Central memory CD8-positive, alpha-beta T cell (primary cell): Measurements from ENCODE around the gene PTK6.
"Not testable (repeated sequence)": the region's sequence is repeated elsewhere in the genome, so short reads cannot be mapped to it uniquely, and the experiment has no call there.

Experiments
- ATAC-seq: fragments of 150-1000 bp; cut with Tn5 transposase; replicated peaks from 2 replicates; pipeline ENCODE4 v1.10.0; 2022; ENCODE audit warnings: mild to moderate bottlenecking, moderate FRiP score, moderate number of reproducible peaks; ENCODE audit not compliant: poor library complexity, severe bottlenecking; ENCODE audit errors: extremely low read depth
- DNase-seq, 2 donors: peaks; one replicate each; pipeline ENCODE4 v3.0.0; 2021; ENCODE audit warnings: low spot score in 2 of 2
- H3K27ac Mint-ChIP-seq: one replicate; pipeline ENCODE4 v1.8.0; 2022; ENCODE audit warnings: low read depth, mild to moderate bottlenecking, moderate library complexity, mixed read lengths
- H3K27me3 Mint-ChIP-seq: one replicate; pipeline ENCODE4 v1.8.0; 2022; ENCODE audit warnings: mixed read lengths
- H3K36me3 Mint-ChIP-seq: one replicate; pipeline ENCODE4 v1.8.0; 2022; ENCODE audit warnings: mild to moderate bottlenecking, moderate library complexity, mixed read lengths; ENCODE audit not compliant: insufficient read depth
- H3K4me1 Mint-ChIP-seq: one replicate; pipeline ENCODE4 v1.8.0; 2022; ENCODE audit warnings: mixed read lengths
- H3K4me3 Mint-ChIP-seq: one replicate; pipeline ENCODE4 v1.8.0; 2022; ENCODE audit warnings: mild to moderate bottlenecking, moderate library complexity, mixed read lengths
- H3K9me3 Mint-ChIP-seq: one replicate; pipeline ENCODE4 v1.8.0; 2022; ENCODE audit warnings: mixed read lengths

The PTK6 gene

DNA sequence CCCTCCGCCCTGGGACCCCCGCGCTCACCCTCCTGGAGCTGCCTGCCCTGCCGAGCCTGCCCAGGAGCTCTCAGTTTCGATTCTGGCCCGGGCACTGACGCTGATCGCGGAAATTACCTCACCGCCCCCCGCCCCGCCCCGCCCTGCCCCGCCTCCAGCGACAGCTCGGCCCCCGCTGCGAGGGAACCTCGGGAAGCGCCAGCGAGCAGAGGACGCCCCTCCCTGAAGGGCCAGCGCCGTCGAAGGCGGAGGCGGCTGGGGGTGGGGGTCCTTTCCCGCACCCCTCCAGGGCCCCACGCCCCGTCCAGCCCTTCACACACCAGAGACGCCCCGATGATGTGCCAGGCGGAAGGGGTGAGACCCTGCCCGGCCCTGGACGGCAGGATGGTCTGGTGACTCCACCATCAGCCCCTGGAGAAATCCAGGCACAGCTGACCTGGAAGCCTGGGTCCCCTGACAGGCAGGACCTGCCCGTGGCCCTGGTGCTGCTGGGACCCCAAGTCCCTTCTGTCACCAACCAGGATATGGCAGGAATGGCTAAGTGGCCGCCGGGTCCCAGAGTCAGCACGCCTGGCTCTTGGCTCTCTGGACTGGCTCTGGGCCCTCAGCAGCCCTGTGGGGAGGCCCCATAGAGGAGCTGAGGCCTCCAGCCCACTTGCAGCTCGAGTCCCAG is 37.1 kb upstream of the PTK6 start, which contains the start of gene HELZ2:
Gene HELZ2, minus strand, starts transcription at position 84 of the 673 bp plus-strand sequence. CDS start 1,854 bp downstream, outside the sequence.
- Mint-ChIP-seq H3K4me1 (peaks cover 2% of the 10 kb centered on the region), H3K27me3 (no peaks in the 10 kb centered on the region), H3K27ac (peak within 1 kb of the TSS; percentile 92), H3K9me3 (no peaks in the 10 kb centered on the region), H3K4me3 (peak within 1 kb of the TSS; percentile 84), H3K36me3 (no peaks in the 10 kb centered on the region)
- DNase-seq (peak in 1 of 2 donors; percentile 40), ATAC-seq (peak; percentile 96)

DNA sequence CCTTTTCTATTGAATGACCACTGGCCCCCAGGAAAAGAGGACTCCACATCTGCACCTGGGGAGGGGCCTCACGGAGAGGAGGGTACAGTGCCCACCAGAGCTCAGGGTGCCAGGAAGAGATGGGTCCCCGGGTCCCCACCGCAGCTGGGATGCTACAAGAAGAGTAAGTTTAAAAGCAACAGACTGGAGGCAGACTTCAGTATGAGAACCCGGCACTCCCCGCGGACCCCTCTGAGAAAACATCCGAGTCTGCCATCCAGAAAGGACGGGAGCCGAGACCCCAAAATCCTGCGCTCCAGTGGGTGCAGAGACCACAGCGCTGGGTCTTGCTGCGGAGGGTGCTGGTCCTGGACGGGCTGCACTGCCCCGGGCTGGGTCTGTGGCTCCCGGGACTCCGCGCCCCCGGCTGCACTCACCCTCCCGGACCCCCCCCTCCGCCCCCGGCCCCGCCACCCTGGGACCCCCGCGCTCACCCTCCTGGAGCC is 36.5 kb upstream of the PTK6 start:
- no peak for DNase-seq
- peaks cover 3% of the 10 kb centered on the region for H3K36me3 Mint-ChIP-seq
- no peaks in the 10 kb centered on the region for H3K9me3 Mint-ChIP-seq
- H3K4me1 Mint-ChIP-seq = peaks cover 8% of the 10 kb centered on the region
- peak overlapping the region; percentile 84 for H3K4me3 Mint-ChIP-seq
- no peaks in the 10 kb centered on the region for H3K27me3 Mint-ChIP-seq
- peak overlapping the region; percentile 92 for H3K27ac Mint-ChIP-seq
- peak; percentile 33 for ATAC-seq

- Mint-ChIP-seq H3K27me3 (no peaks in the 10 kb centered on the region), H3K36me3 (peaks cover 3% of the 10 kb centered on the region), H3K9me3 (no peaks in the 10 kb centered on the region), H3K4me3 (peak overlapping the region; percentile 84), H3K27ac (peak overlapping the region; percentile 92), H3K4me1 (peaks cover 12% of the 10 kb centered on the region)
- no peak for DNase-seq
- ATAC-seq = no peak
Observed at GRCh38 chr20:63572788-63573646, 35.8 kb upstream of the PTK6 start.

DNA sequence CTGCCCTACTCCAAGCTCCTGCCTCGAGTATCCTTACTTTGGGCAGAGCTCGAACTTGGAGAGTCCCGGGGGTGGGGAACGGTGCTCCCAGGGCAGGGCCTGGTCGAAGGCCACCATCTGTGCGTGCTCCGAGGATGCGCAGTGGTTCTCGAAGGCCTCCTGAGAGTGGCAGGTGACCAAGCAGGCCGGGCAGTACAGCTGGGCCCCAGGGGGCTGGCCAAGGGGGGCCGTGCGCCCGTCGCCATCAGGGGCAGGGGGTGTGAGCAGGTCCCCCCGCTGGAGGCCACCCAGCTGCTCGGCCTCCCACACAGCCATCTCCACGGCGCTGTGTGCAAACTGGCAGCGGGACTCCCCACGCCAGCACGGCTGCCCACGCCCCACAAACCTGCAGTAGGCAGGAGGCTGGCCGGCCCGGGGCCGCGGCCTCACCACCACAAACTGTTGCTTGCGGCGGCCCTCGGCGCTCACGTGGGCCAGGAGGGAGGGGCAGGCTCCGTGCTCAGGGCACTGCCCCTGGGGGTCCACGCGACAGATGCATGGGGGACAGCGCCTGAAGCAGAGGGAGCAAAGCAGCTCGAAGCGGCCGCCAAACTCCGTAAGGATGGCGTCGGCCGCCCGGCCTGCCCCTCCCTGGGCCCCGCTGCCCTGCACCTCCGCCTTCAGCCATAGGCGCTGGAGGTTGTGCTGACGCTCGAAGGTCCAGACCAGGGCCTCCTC is 35.1 kb upstream of the PTK6 start:
- Mint-ChIP-seq H3K4me3 (peak overlapping the region; percentile 84), H3K27me3 (no peaks in the 10 kb centered on the region), H3K27ac (no peak overlapping the region), H3K4me1 (peaks cover 20% of the 10 kb centered on the region), H3K9me3 (no peaks in the 10 kb centered on the region), H3K36me3 (peaks cover 7% of the 10 kb centered on the region)
- ATAC-seq (no peak), DNase-seq (no peak)

DNA sequence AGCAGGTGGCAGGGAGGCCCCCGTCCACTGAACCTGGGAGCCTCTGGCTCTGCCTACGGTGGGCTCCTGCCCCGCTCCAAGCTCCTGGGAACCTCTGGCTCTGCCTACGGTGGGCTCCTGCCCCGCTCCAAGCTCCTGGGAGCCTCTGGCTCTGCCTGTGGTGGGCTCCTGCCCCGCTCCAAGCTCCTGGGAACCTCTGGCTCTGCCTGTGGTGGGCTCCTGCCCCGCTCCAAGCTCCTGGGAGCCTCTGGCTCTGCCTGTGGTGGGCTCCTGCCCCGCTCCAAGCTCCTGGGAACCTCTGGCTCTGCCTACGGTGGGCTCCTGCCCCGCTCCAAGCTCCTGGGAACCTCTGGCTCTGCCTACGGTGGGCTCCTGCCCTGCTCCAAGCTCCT is 33.9 kb upstream of the PTK6 start:
- not testable (repeated sequence) for H3K9me3 Mint-ChIP-seq, H3K27me3 Mint-ChIP-seq, ATAC-seq

DNA sequence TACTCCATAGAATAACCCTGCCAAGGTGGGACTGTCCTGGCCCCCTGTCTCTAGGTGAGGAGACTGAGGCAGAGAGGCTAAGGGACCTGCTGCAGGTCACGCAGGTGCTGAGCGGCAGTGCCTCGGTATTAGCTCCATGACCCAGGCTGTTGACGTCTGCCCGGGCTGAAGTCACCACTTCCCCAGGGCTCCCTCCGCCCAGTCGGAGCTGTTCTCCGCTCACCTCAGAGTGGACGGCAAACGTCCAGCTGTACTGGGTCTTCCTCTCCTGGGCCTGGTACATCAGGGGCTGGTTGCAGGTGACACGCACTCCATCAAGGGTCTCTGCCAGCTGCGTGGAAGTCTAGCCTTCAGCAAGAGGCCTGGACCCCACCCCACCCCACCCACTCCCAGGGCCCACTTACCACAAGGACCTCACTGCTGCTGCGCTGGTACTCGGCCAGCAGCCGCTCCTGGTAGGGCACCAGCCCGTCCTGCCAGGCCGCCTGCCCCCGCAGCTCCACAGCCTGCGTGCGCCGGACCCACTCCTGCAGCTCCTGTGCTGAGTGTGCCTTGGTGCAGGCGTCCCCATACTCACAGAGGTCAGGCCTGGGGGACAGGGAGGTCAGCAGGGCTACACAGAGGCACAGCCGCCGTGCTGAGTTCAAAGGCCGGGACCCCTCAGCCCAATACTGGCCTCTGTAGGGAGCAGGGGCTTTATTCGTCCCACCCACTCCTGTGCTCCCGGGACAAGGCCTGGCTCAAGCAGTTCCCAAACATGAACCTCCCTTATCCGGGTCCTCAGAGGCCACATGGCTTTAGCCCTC is 33.3 kb upstream of the PTK6 start:
- peaks cover 24% of the 10 kb centered on the region for H3K4me1 Mint-ChIP-seq
- H3K27ac Mint-ChIP-seq = no peak overlapping the region
- no peak overlapping the region for H3K4me3 Mint-ChIP-seq
- no peaks in the 10 kb centered on the region for H3K27me3 Mint-ChIP-seq
- ATAC-seq = no peak
- H3K36me3 Mint-ChIP-seq = peaks cover 13% of the 10 kb centered on the region
- DNase-seq = no peak
- no peaks in the 10 kb centered on the region for H3K9me3 Mint-ChIP-seq

More for the DNA sequence above, 33.9 kb upstream of the PTK6 start:
- H3K27ac Mint-ChIP-seq, DNase-seq, H3K36me3 Mint-ChIP-seq, H3K4me3 Mint-ChIP-seq: not testable (repeated sequence)
- peaks cover 24% of the 10 kb centered on the region for H3K4me1 Mint-ChIP-seq

GRCh38 chr20:63568986-63569949 is 32.1 kb upstream of the PTK6 start:
- no peak for ATAC-seq
- DNase-seq = no peak
- no peaks in the 10 kb centered on the region for H3K9me3 Mint-ChIP-seq
- peaks cover 24% of the 10 kb centered on the region for H3K4me1 Mint-ChIP-seq
- H3K27ac Mint-ChIP-seq = no peak overlapping the region
- H3K4me3 Mint-ChIP-seq = peak overlapping the region; percentile 77
- H3K27me3 Mint-ChIP-seq = no peaks in the 10 kb centered on the region
- peaks cover 14% of the 10 kb centered on the region for H3K36me3 Mint-ChIP-seq

GRCh38 chr20:63568170-63568981 is 31.2 kb upstream of the PTK6 start:
- DNase-seq = no peak
- no peaks in the 10 kb centered on the region for H3K27me3 Mint-ChIP-seq
- no peaks in the 10 kb centered on the region for H3K9me3 Mint-ChIP-seq
- peaks cover 24% of the 10 kb centered on the region for H3K4me1 Mint-ChIP-seq
- peaks cover 14% of the 10 kb centered on the region for H3K36me3 Mint-ChIP-seq
- peak; percentile 29 for ATAC-seq
- peak overlapping the region; percentile 69 for H3K27ac Mint-ChIP-seq
- H3K4me3 Mint-ChIP-seq = peak overlapping the region; percentile 77

DNA sequence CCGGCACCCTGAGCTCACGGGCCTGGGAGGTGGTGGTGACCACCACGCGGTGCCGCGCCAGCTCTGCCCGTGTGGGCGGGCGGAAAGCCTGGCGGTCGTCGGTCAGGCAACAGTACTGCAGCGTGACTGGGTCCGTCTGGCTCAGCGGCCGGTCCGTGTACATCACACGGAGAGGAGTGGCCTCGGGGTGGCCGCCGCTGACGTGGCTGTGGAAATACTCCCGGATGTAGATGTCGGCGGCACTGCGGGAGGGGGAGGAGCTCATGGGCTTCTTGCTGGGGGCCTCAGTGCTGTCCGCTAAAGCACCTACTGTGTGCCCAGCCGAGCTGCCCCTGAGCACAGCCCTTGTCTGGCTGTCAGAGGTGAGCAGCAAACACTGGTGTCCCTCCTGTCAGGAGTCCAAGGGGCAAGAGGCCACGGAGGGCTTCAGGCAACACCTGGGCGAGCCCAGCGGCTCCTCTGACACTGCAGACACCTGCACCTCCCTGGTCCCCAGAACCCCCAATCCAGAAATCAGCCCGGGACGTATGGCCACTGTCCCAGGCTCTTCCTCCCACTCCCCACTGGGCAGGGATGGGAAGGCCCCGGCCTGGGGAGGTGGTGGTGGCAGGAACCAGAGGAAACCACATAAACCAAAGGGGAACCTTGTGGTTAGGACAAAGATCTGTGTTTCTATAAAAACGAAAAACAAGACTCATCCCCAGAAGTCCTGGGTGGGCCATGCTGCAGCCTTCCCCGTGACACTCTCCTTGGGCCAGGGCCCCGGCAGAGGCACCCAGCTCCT is 30.4 kb upstream of the PTK6 start:
- Mint-ChIP-seq H3K4me3 (peak overlapping the region; percentile 77), H3K27ac (peak overlapping the region; percentile 69), H3K36me3 (peaks cover 14% of the 10 kb centered on the region), H3K4me1 (peaks cover 24% of the 10 kb centered on the region), H3K27me3 (no peaks in the 10 kb centered on the region), H3K9me3 (no peaks in the 10 kb centered on the region)
- DNase-seq (peak; percentile 31 to 46), ATAC-seq (peak; percentile 61)

- DNase-seq (no peak), ATAC-seq (no peak)
- Mint-ChIP-seq H3K27ac (peak overlapping the region; percentile 69), H3K27me3 (no peaks in the 10 kb centered on the region), H3K4me1 (peaks cover 24% of the 10 kb centered on the region), H3K4me3 (peak overlapping the region; percentile 77), H3K36me3 (peaks cover 16% of the 10 kb centered on the region), H3K9me3 (no peaks in the 10 kb centered on the region)
Observed at GRCh38 chr20:63567136-63567385, 29.9 kb upstream of the PTK6 start.
